Stimulated activated CD4-positive, alpha-beta T cell treated with anti-CD3 and anti-CD28 coated beads, Interleukin-1b, Interleukin-23, amount 100 ng/mL, for 4 hours (primary cell): Measurements from ENCODE around the gene S100A7A.

Experiments used
- DNase-seq, 2 donors: peaks; one replicate each; pipeline ENCODE4 v3.0.0-alpha.2; 2020; ENCODE audit warnings: low read depth in 2 of 2

Gene S100A7A

DNA sequence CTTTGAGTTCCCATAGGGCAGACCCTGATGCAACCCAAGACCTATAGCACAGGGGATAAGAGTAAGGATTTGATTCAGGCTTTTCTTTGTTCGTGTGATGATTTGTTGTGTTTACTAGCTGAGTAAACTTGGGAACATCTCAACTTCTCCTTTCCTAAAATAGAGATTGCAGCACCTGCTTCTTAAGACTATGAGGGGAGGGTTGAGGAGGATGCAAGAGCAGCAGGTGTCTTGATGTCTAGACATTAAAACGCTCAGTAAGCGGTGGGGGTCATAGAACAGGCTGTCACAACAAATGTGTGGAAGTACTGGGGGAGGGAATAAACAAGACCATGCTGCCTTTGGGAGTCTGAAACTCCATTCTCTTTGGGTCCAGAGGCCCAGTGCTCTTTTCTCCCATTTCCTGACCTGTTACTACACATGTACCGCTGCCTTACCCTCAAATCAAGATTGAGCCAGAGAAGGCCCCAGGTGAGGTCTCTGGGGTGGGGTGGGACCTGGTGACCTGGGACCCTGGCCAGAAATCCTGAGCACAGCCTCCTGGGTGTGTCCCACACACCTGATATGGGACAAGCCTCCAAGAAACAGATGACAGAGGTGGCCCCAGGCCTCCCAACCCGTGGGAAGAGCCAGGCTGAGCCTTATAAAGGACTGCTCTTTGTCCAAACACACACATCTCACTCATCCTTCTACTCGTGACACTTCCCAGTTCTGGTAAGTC is at the start of gene S100A7A:
S100A7A (plus strand) TSS at position 671 of the 721 bp plus-strand sequence. CDS start 1,563 bp downstream, outside the sequence.
- DNase-seq = no peak

DNA sequence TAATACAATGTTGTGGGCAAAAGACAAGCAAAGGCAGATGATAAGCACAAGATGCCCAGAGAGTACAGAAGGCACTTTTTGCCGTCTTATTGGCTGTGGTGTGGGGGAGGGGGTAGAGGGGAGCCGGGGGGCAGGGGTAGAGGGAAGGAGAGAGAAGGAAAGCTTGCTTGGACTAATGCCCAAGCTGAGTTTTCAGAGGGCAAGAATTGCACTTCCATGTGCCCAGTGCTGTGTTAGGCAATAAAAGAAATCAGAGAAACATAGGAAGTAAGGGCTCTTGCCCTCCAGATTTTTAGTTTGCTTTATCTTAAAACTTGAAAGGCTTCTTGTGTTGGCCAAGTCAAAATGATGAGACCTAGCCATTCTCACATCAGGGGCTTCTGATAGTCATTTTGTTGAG is 49.2 kb upstream of the S100A7A start:
- no peak for DNase-seq

DNA sequence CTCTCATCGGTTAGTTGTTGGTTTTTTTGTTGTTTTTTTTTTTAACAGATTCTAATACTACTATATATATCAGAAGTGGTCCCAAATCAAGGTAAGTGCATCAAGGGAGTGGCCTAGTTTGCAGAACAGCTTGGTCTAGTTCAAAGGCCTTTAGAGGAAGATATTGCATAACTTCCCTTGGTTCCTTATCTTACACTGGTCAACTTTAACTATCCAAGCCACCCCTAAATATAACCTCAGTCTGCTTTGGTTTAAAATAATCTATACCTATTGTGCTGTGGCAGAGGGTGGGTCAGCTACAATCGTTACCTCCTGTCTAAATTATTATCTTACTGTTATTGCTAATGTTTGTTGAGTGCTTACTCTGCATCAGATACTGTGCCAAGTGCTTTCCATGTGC is 47.8 kb upstream of the S100A7A start:
- no peak for DNase-seq

DNA sequence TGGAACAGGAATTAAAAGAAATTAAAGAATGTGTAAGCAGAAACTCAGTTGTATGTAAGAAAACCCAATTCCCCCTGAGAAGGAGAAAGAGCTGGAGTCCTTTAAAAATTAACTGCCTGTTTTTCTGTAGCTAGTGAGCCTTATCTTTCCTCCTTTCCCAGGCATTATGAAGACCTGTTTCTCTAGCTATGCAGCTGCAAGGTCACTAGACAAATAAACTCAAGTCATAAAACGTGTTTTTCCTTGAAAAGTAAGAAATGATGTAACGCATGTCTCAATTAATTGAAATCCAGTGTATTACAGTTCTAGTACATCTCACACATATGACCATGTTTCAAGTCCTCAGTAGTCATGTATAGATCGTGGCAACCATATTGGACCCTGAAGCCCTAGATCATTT is 46.2 kb upstream of the S100A7A start:
- DNase-seq = no peak

DNA sequence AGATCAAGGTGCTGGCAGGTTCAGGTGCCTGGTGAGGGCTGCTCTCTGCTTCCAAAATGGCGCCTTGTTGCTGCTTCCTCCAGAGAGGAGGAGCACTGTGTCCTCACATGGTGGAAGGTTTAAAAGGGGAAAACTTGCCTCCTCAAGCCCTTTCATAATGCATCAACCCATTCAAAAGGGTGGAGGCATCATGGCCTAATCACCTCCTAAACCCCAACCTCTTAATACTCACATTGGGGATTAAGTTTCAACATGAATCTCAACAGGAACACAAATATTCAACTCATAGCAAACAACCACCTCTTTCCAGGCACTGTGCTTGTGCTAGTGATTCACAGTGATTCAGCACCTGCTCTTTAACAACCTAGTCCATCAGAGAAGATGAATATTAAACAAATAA is 45.1 kb upstream of the S100A7A start:
- DNase-seq = no peak

DNA sequence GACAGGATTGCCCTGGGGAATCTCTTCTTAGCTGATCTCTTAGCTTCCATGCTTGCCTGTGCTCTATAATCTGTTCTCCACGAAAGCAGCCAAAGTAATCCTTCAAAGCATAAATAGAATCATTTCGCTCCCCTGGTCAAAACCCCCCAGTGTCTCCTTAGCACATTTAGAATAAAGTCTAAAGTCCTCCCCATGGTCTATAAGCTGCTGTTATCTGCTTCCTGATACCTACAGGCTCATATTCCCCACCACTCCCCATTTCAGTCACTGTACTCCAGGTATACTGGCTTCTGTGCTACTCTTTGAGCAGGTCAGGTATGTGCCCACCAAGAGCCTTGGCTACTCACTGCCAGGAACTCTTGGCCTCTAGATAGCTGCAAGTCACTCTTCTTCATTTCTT is 43.7 kb upstream of the S100A7A start:
- DNase-seq = no peak

DNA sequence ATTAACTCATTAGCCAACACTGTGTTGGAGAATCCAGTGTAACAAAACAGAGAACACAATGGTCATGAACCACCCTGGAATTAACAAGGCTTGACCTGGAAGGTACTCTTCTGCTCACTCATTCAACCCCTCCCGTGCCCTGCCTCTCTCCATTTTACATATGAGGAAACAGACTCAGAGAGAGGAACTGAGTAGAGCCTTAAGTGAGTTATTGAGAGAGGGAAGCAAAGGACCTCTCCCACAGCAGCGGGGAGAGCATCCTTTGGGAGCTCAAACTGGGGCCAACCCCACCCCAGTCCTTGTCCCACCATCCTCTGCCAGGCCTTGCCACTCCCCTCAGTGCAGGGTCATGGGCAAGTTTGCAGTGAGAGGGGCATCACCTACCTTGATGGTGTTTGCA is 42.2 kb upstream of the S100A7A start:
- DNase-seq = no peak

DNA sequence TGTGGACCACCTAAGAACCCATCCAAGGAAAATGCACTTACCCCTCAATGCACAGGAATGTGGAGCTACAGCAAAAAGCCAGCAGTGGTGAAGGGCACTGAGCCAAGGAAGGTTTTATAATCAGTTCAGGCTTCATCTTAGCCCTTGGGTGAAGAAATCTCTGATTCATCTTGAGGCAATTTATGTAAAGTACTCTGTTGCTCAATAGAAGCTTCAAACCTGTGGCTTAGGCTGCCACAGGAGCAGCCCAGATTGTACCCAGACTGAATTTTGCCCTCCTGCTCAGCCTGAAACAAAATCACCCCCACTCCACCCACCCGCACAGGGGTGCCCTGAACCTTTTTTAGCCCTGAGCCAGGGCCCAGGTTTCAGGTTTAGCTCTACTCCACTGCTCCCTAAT is 40.8 kb upstream of the S100A7A start, which contains the start of gene S100A12:
S100A12 (minus strand) TSS at position 111 of the 400 bp plus-strand sequence. CDS start 1,029 bp downstream, outside the sequence.
- no peak for DNase-seq

DNA sequence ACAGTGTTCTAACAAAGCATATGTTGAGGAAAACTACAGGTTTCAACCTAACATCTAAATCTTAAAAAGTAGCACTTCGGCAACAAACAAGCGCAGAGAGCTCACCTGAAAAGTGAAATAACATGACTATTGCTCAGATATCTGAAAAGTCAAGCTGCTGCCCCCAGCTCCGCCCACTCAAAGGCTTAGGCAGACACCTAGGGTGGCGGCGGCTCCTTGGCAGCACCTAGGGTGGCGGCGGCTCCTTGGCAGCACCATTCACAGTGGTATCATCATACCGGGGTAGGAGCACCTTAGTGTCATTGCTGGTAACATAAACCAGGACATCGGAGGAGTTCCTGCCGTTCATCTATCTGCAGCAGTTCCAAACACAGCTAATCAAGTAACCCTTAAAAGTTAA is 36.7 kb upstream of the S100A7A start:
- no peak for DNase-seq

DNA sequence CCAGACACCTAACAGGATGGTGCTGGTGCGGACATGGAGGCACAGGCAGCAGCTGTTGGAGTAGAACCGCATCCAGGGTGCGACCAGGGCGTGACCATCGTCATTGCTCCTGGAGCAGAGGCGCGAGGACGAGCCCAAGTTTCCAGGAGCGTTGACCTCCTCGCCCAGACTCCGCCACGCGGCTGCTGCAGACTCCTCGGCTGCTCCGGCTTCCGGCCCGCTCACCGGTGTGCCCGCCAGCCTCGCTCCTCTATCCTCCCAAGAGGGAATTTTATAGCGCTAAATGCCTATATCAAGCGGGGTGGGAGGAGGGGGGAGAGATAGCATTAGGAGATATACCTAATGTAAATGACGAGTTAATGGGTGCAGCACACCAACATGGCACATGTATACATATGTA is 35.6 kb upstream of the S100A7A start:
- no peak for DNase-seq

DNA sequence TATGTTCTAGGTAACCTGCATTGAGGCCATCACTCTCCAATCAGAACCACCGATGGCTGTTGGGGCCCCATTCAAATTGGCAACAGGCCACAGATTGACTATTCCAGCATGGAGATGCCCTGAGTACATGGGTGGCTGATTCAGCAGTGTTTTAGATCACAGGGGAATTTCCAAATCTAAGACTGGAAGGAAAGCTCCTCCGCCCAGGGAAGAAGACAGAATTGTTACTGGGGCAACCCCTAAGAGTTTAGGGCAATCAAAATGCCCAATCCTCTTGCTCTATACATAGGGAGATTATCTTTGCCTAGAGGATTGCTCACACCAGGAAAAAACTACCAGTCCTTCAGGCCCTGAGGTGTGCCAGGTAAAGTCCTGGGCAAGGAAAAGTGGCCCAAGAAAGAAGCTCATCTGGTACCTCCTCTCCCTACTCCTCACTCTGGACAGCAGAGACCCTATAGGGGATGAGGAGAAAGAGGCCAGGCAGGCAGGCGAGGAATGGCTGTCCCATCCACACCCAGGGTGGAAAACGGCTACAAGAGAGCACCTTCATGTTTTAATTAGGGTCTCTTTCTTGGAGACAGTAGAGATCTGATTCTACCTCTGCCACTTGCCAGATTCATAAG is 31.3 kb upstream of the S100A7A start:
- no peak for DNase-seq

DNA sequence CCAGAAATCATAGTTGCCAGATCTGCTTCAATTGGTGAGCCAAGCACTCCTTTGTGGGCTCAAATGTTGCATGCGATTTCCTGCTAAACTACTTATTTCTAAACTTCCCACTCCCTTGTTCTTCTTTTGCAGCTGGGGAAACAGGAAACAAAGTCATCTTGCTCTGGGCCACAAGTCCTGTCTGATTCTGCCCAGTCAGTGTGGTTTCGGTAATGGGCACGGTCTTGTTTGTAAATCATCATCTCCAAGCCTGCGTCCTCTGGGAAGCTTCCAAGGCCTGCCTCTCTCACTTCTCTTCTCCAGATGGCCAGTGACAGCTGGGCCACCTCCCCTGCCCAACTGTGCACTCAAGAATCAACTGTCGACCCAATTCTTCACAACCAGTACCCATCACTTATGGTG is 29.8 kb upstream of the S100A7A start:
- no peak for DNase-seq

DNA sequence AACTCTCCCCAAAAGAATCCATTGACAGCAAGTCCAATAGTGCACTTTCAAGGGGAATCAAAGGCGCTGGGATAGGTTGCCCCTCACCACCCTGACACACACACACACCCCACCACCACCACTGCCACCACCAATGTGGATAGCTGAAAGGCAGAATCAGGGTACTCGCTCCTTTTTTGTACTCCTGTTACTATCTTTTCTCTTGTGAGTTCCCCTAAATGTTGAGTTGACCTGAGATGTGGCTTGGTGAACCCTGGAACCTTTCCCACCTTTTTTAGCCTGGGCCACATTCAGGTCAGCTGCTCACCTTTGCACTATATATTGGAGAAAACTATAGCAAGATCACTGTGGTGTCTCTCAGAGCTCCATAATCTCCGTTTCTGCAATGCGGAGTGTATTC is 29.3 kb upstream of the S100A7A start:
- no peak for DNase-seq

DNA sequence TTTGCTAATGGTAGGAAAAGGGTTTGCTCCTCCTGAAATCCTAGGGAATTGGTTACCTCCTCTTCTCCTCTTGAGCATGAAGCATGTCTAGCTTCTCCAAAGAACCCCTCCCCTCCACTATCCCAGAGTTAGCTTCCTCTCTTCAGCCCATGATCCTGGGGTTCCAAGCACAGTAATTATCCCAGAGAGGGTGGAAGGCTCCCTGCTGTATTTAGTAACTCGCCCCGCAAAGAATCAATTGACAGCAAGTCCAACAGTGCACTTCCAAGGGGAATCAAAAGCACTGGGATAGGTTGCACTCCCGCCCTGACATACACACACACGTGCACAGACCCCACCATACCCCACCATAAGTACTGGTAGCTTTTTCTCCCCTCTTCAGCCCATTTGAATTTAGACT is 28.5 kb upstream of the S100A7A start:
- DNase-seq = no peak

DNA sequence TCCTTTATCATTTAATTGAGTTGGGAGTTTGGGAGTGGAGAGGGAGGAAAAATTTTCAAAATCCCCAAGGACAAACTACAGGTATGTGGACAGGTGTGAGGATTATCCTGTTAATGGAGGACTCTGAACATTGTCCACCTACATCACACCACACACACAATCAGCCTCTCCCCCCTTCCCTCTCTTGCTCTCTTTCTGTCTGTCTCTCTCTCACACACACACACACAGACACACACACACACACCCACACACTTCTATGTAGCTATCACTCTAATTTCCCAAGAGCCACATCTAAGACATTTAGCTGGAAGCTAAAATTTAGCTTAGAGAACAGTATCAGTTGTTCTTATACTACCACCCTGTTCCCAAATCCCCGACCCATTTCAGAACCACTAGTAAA is 26.9 kb upstream of the S100A7A start:
- DNase-seq = no peak

DNA sequence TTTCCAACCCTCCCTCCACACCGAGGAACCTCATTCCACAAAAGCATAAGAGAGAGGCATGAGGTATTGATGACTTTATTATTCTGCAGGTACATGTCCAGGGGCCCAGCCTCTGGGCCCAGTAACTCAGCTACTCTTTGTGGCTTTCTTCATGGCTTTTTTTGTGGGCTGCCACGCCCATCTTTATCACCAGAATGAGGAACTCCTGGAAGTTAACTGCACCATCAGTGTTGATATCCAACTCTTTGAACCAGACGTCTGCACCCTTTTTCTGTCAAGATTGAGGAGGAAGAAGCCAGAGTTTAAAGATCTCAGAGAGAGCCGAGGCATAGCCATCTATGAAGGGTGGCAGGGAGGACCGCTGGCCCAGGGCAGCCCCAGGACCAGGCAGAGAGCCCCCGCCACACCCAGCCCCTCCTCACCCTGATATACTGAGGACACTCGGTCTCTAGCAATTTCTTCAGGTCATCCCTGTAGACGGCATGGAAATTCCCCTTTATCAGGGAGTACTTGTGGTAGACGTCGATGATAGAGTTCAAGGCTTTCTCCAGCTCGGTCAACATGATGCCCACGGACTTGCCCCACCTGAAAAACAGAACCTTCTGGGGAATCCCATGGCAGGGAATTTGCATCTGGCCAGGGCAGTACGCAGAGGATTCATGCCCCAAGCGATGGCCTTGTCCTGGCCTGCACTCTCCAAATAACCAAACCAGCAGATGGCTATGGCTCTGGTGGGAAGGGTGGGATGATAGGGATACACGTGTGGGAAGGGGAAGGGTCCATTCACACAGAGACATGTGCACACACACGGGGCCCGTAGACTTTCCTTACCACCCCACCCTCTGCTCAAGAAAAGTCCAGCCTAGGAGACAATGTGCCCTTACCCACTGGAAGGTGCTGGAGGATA is 26.1 kb upstream of the S100A7A start:
- DNase-seq = no peak

DNA sequence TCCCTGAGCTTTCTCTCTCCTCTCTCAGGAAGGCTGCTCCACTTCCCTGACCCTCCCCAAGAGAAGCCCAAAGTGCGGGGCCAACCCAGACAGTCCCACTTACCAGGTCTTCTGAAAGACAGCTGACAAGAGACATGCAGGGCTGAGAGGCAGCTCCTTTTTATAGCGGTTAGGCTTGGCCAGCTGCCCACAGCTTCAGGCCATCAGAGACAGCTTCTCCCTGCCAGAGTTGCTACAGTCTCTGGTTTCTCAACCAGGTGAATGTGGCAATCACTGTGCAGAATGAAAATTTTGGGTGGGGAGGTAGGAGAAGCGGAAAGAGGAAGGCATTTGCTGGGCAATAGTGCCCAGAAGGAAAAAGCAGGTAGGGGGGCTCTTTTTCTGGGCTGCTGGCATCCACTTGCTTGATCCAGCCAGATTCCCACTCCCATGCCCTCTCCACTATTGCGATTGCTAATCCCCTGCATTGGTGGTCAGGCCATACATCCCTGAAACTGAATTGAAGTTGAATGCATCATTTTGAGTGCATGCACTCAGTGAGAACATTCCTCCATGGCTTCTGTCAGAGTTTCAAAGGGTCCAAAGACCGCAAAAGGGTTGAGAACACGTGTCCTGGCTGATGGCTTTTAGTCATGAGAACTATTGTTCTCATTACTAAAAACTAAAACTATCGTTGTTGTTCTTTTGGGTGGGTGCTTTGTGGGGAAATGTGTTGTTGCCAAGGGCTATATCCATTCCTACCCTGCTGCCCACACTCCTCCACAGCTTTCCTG is 25.2 kb upstream of the S100A7A start, which contains the start of gene S100A8:
S100A8 (minus strand) TSS at position 136 of the 773 bp plus-strand sequence. CDS start 538 bp downstream, outside the sequence.
- no peak for DNase-seq

DNA sequence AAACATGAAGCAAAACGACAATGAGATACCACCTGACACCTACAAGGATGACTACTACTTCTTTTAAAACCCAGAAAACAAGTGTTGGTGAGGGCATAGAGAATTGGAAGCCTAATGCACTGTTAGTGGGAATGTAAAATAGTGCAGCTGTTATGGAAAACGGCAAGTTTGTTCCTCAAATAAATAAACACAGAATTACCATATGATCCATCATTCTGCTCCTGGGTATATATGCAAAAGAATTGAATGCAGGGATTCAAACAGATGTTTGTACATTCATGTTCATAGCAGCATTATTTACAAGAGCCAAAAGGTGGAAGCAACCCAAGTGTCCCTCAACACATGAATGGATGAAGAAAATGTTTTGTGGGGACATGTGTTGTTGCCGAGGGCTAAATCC is 24.1 kb upstream of the S100A7A start:
- no peak for DNase-seq

DNA sequence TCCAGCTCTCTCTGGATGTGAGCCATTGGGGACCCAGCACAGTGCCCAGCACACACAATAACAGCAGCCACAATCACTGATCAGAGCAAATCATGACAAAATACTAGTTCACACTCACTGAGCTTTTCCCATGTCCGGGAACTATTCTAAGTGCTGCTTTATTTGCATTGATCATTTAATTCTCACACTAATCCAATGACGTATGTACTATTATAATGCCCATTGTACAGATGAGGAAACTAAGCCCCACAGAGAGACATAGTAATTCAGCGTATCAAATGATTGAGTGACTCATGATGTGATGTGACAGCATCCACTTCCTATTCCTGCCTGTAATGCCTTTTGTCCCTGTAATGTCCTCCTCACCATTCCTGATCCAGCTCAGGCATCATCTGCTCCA is 23.5 kb upstream of the S100A7A start:
- no peak for DNase-seq

DNA sequence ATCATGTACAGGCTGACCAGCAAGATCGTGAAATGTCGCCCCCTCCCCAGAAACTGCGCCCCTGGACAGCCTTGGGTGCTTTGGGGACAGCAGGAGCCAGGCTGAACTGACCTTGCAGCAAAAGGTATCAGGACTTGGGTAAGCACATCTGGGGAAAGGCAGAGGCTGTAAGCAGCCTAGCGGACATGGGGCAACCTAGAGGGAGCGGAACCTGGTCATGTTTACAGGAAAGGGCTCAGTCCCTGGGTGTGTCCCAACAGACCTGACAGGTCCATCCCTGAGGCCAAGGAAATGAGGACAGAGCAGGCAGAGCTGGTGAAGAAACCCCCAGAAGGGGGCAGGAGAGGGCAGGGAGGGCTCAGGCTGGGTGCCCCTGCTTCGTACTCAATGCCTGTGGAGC is 22.4 kb upstream of the S100A7A start:
- no peak for DNase-seq

DNA sequence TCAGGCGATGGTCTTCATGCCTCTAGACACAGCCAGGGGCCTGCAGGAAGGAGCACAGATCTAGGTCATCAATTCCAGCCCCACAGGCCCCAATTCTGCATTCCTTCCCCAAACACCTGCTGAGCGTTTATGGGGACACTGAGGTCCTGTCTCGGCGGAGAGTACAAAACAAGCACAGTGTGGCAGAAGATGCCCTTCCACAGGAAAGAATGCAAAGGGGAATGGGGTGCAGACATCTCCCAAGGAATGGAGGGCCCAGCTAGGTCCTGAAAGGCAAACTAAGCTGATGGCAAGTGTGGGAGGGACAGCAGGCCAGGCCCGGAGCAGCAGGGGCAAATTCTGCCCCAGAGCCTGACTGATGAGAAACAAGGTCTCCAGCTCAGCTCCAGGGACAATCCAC is 21.9 kb upstream of the S100A7A start:
- DNase-seq = no peak
